ENCODE results near the gene FBXO31.
A peak's percentile ranks its signal among the peaks of the same experiment; 100 is the strongest.

The FBXO31 gene

GRCh38 chr16:87278191-87279093 is 105.1 kb downstream of the FBXO31 start:
- peak; percentile 24 for DNase-seq (ENCODE audit: low spot score)
